Activated B cell treated with CpG ODN at 0.5 μM for 24 hours (primary cell): ENCODE measurements around the gene EML1. TPM values are rescaled to one million over a fixed set of nuclear protein-coding genes. Genes with fewer than 3 reads are reported as not detected.

Experiments used
- ATAC-seq: fragments of 200-7000 bp; cut with Tn5 transposase; one replicate; pipeline ENCODE4 v1.10.0; 2021; ENCODE audit warnings: low read depth, mild to moderate bottlenecking, moderate library complexity
- CTCF ChIA-PET: fragments of 350-600 bp; sonication (Branson Sonifier 250); formaldehyde crosslinking; loops from one replicate; lab custom pipeline; 2021; ENCODE audit warnings: antibody characterized with exemption; lab: Charles Lee
- POLR2A ChIA-PET: fragments of 350-600 bp; sonication (Branson Sonifier 250); formaldehyde crosslinking; loops from one replicate; lab custom pipeline; 2021; ENCODE audit warnings: antibody characterized with exemption; lab: Charles Lee
- DNase-seq: peaks from one replicate; pipeline ENCODE4 v3.0.0; 2022
- H3K27ac Mint-ChIP-seq: one replicate; pipeline ENCODE4 v1.8.0; 2020; ENCODE audit warnings: mixed read lengths
- H3K27me3 Mint-ChIP-seq: one replicate; pipeline ENCODE4 v1.8.0; 2021; ENCODE audit warnings: mixed read lengths
- H3K36me3 Mint-ChIP-seq: one replicate; pipeline ENCODE4 v1.8.0; 2021; ENCODE audit warnings: low read depth, mixed read lengths
- H3K4me1 Mint-ChIP-seq: one replicate; pipeline ENCODE4 v1.8.0; 2021; ENCODE audit warnings: mixed read lengths
- H3K4me3 Mint-ChIP-seq: one replicate; pipeline ENCODE4 v1.8.0; 2020; ENCODE audit warnings: mild to moderate bottlenecking, mixed read lengths
- H3K9me3 Mint-ChIP-seq: one replicate; pipeline ENCODE4 v1.8.0; 2020; ENCODE audit warnings: mixed read lengths
- CTCF ChIP-seq: fragments of 200-600 bp; IDR thresholded peaks from one replicate; pipeline ENCODE4 v1.8.0; 2022; ENCODE audit warnings: antibody characterized with exemption, mild to moderate bottlenecking
- intact Hi-C: fragments of 100-400 bp; cut with micrococcal nuclease; formaldehyde crosslinking; loops from one replicate; pipeline ENCODE4 v1.15.1; 2024
- total RNA-seq: library from RNA; stranded (reverse); gene quantifications from 2 replicates; pipeline ENCODE4 v1.2.3, GENCODE V29; 2022

Gene EML1
- total RNA-seq, 1 donor from 2014 or later, result not detected

DNA sequence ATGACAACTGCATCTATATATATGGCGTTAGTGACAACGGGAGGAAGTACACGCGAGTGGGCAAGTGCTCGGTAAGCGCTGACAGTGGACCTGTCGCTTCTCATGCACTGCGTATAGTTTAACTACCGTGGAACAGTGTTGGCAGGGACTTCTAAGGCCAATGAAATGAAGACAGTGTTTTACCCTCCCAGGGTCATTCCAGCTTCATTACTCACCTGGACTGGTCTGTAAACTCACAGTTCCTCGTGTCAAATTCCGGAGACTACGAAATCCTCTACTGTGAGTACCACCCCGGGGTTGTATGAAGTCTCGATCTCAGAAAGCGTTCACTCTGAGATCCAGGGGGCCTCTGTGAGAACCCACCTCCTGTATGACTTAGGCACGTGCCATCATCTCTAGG is 142.8 kb downstream of the EML1 start:
- ATAC-seq, result no peak
- ChIA-PET CTCF (no interaction called here), POLR2A (no interaction called here)
- no peak for DNase-seq
- Mint-ChIP-seq H3K9me3 (no peaks in the 10 kb centered on the region), H3K4me3 (no peak overlapping the region), H3K27ac (no peak overlapping the region), H3K27me3 (peaks cover 39% of the 10 kb centered on the region), H3K4me1 (no peaks in the 10 kb centered on the region), H3K36me3 (no peaks in the 10 kb centered on the region)
- intact Hi-C loops, result no loop called here
- no peak for TF ChIP-seq CTCF

DNA sequence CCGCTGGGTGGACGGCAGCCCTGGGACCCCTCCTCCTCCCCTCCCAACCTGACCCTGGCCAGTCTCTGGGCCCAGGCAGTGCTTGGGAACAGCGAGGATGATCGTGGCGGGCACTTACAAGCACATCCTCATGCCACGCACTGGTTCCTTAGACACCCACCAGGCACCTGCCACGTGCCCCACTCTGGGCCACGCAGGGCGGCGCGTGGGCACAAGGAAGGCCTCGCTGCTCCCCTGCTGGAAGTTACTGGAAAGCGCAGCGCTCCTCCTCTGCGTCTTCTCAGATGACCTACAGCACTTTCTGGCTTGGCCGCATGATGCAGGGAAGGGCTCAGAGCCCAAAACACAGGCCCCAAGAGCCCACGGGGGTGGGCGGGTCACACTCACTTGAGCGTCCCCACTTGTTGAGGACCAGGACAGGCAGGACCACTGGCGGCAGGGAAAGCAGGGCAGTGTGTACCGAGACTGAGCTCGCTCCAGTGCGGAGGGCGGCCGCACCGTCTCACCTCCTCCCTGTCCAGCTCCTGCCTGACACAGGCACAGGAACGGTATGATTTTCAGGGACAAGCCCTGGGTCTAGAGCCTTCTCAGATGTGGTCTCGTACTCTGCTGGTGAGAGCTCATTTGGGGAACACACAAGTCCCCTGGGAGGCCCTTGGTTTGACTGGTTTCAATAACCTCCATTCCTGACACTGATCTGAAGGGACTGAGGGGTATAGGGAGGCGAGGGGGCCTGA is 143.7 kb downstream of the EML1 start:
- no peak overlapping the region for H3K27ac Mint-ChIP-seq
- H3K4me1 Mint-ChIP-seq, result no peaks in the 10 kb centered on the region

GRCh38 chr14:99937475-99938244 is 144.4 kb downstream of the EML1 start:
- H3K4me1 Mint-ChIP-seq, result no peaks in the 10 kb centered on the region
- no peak overlapping the region for H3K27ac Mint-ChIP-seq
- no peak for TF ChIP-seq CTCF
- H3K27me3 Mint-ChIP-seq, result peaks cover 30% of the 10 kb centered on the region
- ChIA-PET CTCF (interaction anchor here (0.7 kb wide), 1 partner anchor 9 kb away, joined by 3 read pairs; no protein-coding TSS in a partner anchor), POLR2A (no interaction called here)
- H3K36me3 Mint-ChIP-seq, result no peaks in the 10 kb centered on the region
- no peak overlapping the region for H3K4me3 Mint-ChIP-seq
- ATAC-seq (no peak), DNase-seq (no peak)
- intact Hi-C loops, result no loop called here
- no peaks in the 10 kb centered on the region for H3K9me3 Mint-ChIP-seq

More for the DNA sequence above, 143.7 kb downstream of the EML1 start:
- Mint-ChIP-seq H3K9me3 (no peaks in the 10 kb centered on the region), H3K27me3 (peaks cover 33% of the 10 kb centered on the region), H3K36me3 (no peaks in the 10 kb centered on the region), H3K4me3 (no peak overlapping the region)
- DNase-seq (no peak), ATAC-seq (no peak)
- ChIA-PET POLR2A (no interaction called here), CTCF (interaction anchor here (0.7 kb wide), 1 partner anchor 9 kb away, joined by 3 read pairs; no protein-coding TSS in a partner anchor)
- intact Hi-C loops, result no loop called here
- TF ChIP-seq CTCF, result no peak

DNA sequence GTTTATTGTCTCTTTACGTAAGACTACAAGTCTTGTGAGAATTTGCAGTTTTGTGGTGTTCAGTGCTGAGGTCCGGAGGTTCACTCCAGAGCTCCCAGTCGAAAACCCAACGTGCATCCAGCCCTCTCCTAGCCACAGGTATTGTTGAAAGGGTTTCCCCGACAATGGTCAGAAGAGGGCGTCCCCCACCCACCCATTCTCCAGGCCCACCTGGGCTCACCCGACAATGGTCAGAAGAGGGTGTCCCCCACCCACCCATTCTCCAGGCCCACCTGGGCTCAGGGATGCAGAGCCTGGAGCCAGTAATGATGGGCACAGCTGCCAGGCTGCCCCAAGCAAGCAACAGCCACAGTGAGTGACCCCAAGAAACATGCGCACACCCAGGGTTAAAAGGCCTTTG is 145.2 kb downstream of the EML1 start:
- DNase-seq (no peak), ATAC-seq (no peak)
- intact Hi-C loops, result no loop called here
- no peaks in the 10 kb centered on the region for H3K36me3 Mint-ChIP-seq
- H3K27ac Mint-ChIP-seq, result no peak overlapping the region
- H3K27me3 Mint-ChIP-seq, result peaks cover 35% of the 10 kb centered on the region
- H3K9me3 Mint-ChIP-seq, result no peaks in the 10 kb centered on the region
- POLR2A ChIA-PET, result interaction anchor here (0.7 kb wide), 1 partner anchor 457 kb away, joined by 3 read pairs; the partner anchor contains the start of gene CCNK
- no peaks in the 10 kb centered on the region for H3K4me1 Mint-ChIP-seq
- no peak for TF ChIP-seq CTCF
- no peak overlapping the region for H3K4me3 Mint-ChIP-seq
- CTCF ChIA-PET, result no interaction called here

- POLR2A ChIA-PET, result interaction anchor here (0.7 kb wide), 1 partner anchor 458 kb away, joined by 3 read pairs; the partner anchor contains the start of gene CCNK
- Mint-ChIP-seq H3K27me3 (peaks cover 40% of the 10 kb centered on the region), H3K27ac (no peak overlapping the region), H3K4me3 (no peak overlapping the region), H3K9me3 (no peaks in the 10 kb centered on the region), H3K36me3 (no peaks in the 10 kb centered on the region), H3K4me1 (no peaks in the 10 kb centered on the region)
- DNase-seq (no peak), ATAC-seq (no peak)
- intact Hi-C loops, result no loop called here
- no peak for TF ChIP-seq CTCF
- CTCF ChIA-PET, result no interaction called here
Measured at GRCh38 chr14:99938896-99939295, 145.7 kb downstream of the EML1 start.
